AG04450 (cell line): ENCODE data around the gene CHKA. TPM values are rescaled to one million over a fixed set of nuclear protein-coding genes. Genes with fewer than 3 reads are reported as not detected.
"Not testable (repeated sequence)": the region's sequence is repeated elsewhere in the genome, so short reads cannot be mapped to it uniquely, and the experiment has no call there.

Source experiments
- CTCF ChIA-PET: fragments of 300-600, 350-600 bp; formaldehyde crosslinking; extraction: SDS; loops from one replicate; lab custom pipeline; 2022; ENCODE audit warnings: antibody characterized with exemption, inconsistent platforms; lab: Charles Lee
- POLR2A ChIA-PET: fragments of 350-600 bp; formaldehyde crosslinking; extraction: SDS; loops from one replicate; lab custom pipeline; 2021; ENCODE audit warnings: antibody characterized with exemption, inconsistent platforms; lab: Yijun Ruan, JAX
- DNase-seq: peaks from one replicate; pipeline ENCODE4 v3.0.0-alpha.2; 2011; ENCODE audit warnings: low read depth, low spot score
- H3K27ac ChIP-seq: one replicate; pipeline ENCODE4 v1.5.1; 2012; ENCODE audit warnings: low read depth, low read length, control low read depth
- H3K27me3 ChIP-seq: one replicate; pipeline ENCODE4 v1.6.0; 2012; ENCODE audit warnings: low read length; ENCODE audit not compliant: control insufficient read depth, insufficient read depth
- H3K4me3 ChIP-seq: 2 replicates; pipeline ENCODE4 v1.5.1; 2011; ENCODE audit warnings: mild to moderate bottlenecking, low read depth, low read length, control low read depth
- H3K9me3 ChIP-seq: 2 replicates; pipeline ENCODE4 v1.5.1; 2012; ENCODE audit warnings: low read length; ENCODE audit not compliant: control insufficient read depth, insufficient read depth
- polyA plus RNA-seq: library from polyadenylated mRNA; depleted of rRNA; stranded (reverse); fragments of >200 nt; gene quantifications from 2 replicates; pipeline ENCODE4 v1.2.3, GENCODE V29; 2011
- TF ChIP-seq, protein P1 (sequence below): IDR thresholded peaks from 2 replicates; pipeline ENCODE4 v1.5.1; 2011; ENCODE audit warnings: low read depth, low read length, control low read depth, inconsistent platforms

Gene CHKA
- polyA plus RNA-seq, 1 experiment = 12.5 TPM

- Histone ChIP-seq H3K4me3 (no peak overlapping the region), H3K27me3 (no peaks in the 10 kb centered on the region), H3K27ac (no peak overlapping the region), H3K9me3 (no peaks in the 10 kb centered on the region)
- TF ChIP-seq, protein P1, sequence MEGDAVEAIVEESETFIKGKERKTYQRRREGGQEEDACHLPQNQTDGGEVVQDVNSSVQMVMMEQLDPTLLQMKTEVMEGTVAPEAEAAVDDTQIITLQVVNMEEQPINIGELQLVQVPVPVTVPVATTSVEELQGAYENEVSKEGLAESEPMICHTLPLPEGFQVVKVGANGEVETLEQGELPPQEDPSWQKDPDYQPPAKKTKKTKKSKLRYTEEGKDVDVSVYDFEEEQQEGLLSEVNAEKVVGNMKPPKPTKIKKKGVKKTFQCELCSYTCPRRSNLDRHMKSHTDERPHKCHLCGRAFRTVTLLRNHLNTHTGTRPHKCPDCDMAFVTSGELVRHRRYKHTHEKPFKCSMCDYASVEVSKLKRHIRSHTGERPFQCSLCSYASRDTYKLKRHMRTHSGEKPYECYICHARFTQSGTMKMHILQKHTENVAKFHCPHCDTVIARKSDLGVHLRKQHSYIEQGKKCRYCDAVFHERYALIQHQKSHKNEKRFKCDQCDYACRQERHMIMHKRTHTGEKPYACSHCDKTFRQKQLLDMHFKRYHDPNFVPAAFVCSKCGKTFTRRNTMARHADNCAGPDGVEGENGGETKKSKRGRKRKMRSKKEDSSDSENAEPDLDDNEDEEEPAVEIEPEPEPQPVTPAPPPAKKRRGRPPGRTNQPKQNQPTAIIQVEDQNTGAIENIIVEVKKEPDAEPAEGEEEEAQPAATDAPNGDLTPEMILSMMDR = no peak
- ChIA-PET CTCF (no interaction called here), POLR2A (no interaction called here)
- no peak for DNase-seq
These were observed 22.1 kb downstream of the CHKA start for GRCh38 chr11:68099057-68099456.

GRCh38 chr11:68096962-68097361 lies 24.2 kb downstream of the CHKA start:
- no peak overlapping the region for H3K4me3 ChIP-seq
- ChIA-PET CTCF (interaction anchor here (0.5 kb wide), 1 partner anchor 12 kb away, joined by 3 read pairs; no protein-coding TSS in a partner anchor), POLR2A (no interaction called here)
- H3K27me3 ChIP-seq = no peaks in the 10 kb centered on the region
- TF ChIP-seq, protein P1 = no peak
- H3K9me3 ChIP-seq = no peaks in the 10 kb centered on the region
- H3K27ac ChIP-seq = no peak overlapping the region
- no peak for DNase-seq

DNA sequence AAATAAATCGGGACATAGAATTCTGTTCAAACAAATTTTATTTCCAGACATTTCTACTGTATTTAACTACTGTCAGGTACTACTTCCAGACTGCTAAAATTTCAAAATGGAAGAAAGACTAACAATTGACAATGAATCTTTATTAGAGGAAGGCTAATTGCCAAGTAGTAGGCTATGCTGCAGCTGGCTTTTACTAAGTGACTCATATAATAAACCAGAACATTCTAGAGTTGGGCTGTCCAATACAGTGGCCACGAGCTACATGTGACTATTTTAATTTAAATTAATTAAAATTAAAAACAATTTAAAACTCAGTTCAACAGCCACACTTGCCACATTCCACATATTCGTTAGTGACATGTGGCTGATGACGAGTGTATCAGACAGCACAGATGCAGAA lies 27.6 kb downstream of the CHKA start:
- DNase-seq = no peak
- Histone ChIP-seq H3K4me3 (no peak overlapping the region), H3K27ac (no peak overlapping the region), H3K9me3 (no peaks in the 10 kb centered on the region), H3K27me3 (no peaks in the 10 kb centered on the region)
- CTCF ChIA-PET = interaction anchor here (0.7 kb wide), 1 partner anchor 99 kb away, joined by 11 read pairs; no protein-coding TSS in a partner anchor
- POLR2A ChIA-PET = no interaction called here
- TF ChIP-seq, protein P1 = no peak

GRCh38 chr11:68092946-68093345 lies 28.2 kb downstream of the CHKA start:
- CTCF ChIA-PET = interaction anchor here (0.7 kb wide), 1 partner anchor 99 kb away, joined by 11 read pairs; no protein-coding TSS in a partner anchor

DNA sequence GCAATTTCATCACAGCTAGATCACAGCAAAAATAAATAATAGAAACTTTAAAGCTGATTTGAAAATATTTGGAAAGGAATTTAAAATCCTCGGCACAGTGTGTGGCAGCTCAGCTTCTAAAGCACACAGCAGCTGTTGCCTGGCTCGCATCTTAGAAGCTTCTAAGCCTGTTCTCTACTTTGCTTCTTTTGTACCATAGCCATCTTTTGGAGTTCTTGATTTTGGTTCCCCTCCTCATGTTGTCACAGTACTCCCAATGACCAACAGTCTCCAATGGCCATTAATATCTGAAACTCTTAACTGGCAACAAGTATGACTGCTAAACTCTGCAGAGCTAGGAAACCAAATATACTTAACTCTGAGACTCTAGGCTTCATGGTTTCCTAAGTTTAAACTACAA lies 28.8 kb downstream of the CHKA start:
- no peaks in the 10 kb centered on the region for H3K9me3 ChIP-seq
- no peak overlapping the region for H3K4me3 ChIP-seq
- H3K27me3 ChIP-seq = no peaks in the 10 kb centered on the region
- TF ChIP-seq, protein P1 = no peak
- POLR2A ChIA-PET = no interaction called here
- DNase-seq = no peak
- CTCF ChIA-PET = interaction anchor here (1.2 kb wide), 1 partner anchor 137 kb away, joined by 3 read pairs; no protein-coding TSS in a partner anchor
- no peak overlapping the region for H3K27ac ChIP-seq

More at GRCh38 chr11:68092946-68093345, 28.2 kb downstream of the CHKA start:
- H3K27me3 ChIP-seq, H3K4me3 ChIP-seq, H3K27ac ChIP-seq, POLR2A ChIA-PET, DNase-seq, H3K9me3 ChIP-seq: not testable (repeated sequence)
